Fibroblast of the aortic adventitia (primary cell): ENCODE data around the gene LRP1. TPM values are rescaled to one million over a fixed set of nuclear protein-coding genes. Genes with fewer than 3 reads are reported as not detected.

Experiments used
- DNase-seq: peaks from one replicate; pipeline ENCODE4 v3.0.0-alpha.2; 2010; ENCODE audit warnings: low read depth
- H3K4me3 ChIP-seq: 2 replicates; pipeline ENCODE4 v1.5.1; 2011; ENCODE audit warnings: low read depth, mild to moderate bottlenecking, control low read depth, low read length, moderate library complexity
- total RNA-seq: library from RNA; depleted of rRNA; stranded (reverse); fragments of >200 nt; gene quantifications from 2 replicates; pipeline ENCODE4 v1.2.3, GENCODE V29; 2012; ENCODE audit warnings: low replicate concordance
- TF ChIP-seq, protein P1 (sequence below): IDR thresholded peaks from 2 replicates; pipeline ENCODE4 v1.5.1; 2011; ENCODE audit warnings: mild to moderate bottlenecking, low read length, control low read depth, inconsistent platforms; ENCODE audit not compliant: insufficient read depth

Gene LRP1
- total RNA-seq, 1 donor: 541 TPM

- TF ChIP-seq, protein P1, sequence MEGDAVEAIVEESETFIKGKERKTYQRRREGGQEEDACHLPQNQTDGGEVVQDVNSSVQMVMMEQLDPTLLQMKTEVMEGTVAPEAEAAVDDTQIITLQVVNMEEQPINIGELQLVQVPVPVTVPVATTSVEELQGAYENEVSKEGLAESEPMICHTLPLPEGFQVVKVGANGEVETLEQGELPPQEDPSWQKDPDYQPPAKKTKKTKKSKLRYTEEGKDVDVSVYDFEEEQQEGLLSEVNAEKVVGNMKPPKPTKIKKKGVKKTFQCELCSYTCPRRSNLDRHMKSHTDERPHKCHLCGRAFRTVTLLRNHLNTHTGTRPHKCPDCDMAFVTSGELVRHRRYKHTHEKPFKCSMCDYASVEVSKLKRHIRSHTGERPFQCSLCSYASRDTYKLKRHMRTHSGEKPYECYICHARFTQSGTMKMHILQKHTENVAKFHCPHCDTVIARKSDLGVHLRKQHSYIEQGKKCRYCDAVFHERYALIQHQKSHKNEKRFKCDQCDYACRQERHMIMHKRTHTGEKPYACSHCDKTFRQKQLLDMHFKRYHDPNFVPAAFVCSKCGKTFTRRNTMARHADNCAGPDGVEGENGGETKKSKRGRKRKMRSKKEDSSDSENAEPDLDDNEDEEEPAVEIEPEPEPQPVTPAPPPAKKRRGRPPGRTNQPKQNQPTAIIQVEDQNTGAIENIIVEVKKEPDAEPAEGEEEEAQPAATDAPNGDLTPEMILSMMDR: peak; percentile 100
- H3K4me3 ChIP-seq: peak overlapping the region; percentile 76
- peak; percentile 86 for DNase-seq
These were observed 110.7 kb downstream of the LRP1 start for GRCh38 chr12:57238854-57239554.

DNA sequence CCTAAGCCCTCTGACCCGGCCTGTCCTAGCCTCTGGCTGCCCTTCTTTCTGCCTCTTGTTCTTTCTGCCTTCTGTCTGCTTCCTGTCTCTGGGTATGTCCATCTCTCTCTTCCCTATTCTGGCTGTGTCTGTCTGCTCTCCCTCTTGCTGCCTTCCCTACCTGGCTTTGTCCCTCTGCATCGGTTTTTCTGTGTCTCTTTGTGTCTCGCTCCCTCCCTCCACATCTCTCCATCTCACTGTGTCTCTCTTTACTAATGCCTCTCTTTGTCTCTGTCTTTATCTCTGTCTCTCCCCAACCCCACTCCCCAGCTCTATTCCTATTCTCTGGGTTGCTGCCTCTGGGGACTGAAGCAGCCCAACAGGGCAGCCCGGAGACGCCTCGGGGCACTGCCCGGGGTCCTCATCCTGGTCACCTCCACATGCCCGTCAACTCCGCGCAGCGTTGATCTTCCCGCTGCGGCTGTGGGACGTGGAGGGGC lies 111.3 kb downstream of the LRP1 start:
- peak overlapping the region; percentile 76 for H3K4me3 ChIP-seq
- no peak for DNase-seq
- TF ChIP-seq, protein P1: peak; percentile 2

GRCh38 chr12:57240066-57240921 lies 112.0 kb downstream of the LRP1 start:
- peak; percentile 60 for DNase-seq
- TF ChIP-seq, protein P1: peak; percentile 10

GRCh38 chr12:57240926-57241401 lies 112.7 kb downstream of the LRP1 start:
- H3K4me3 ChIP-seq: peak overlapping the region; percentile 76
- no peak for DNase-seq
- TF ChIP-seq, protein P1: peak; percentile 15

More at GRCh38 chr12:57240066-57240921, 112.0 kb downstream of the LRP1 start:
- peak overlapping the region; percentile 76 for H3K4me3 ChIP-seq

- H3K4me3 ChIP-seq: peak overlapping the region; percentile 76
- TF ChIP-seq, protein P1: no peak
- no peak for DNase-seq
These were observed 113.4 kb downstream of the LRP1 start for GRCh38 chr12:57241402-57242310.

DNA sequence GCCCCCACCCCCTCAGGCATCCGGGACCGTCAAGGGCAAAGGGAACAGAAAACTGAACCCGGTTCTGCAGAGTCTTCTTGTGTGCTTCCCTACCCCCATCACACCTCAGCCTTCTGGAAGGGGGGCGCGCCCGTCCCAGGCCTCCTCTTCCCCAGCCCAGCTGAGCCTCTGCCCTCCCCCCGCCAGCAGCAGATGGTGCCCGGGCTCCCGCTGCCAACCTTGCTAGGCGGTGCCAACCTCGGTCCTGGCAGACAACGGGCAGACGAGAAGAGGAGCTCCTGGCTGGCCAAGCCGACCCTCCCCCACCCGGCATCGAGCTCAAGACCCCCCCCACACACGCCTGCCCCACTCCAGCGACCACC lies 114.0 kb downstream of the LRP1 start:
- TF ChIP-seq, protein P1: no peak
- DNase-seq: no peak
- H3K4me3 ChIP-seq: peak overlapping the region; percentile 76
